Colonic mucosa (tissue), 4 donors: ENCODE measurements around the gene TCEA2. TPM values are rescaled to one million over a fixed set of nuclear protein-coding genes. Genes with fewer than 3 reads are reported as not detected.

Experiments used
- DNase-seq: peaks from one replicate; pipeline ENCODE4 v3.0.0-alpha.2; 2020
- H3K27ac ChIP-seq: fragments of 200-600 bp; one replicate; pipeline ENCODE4 v1.8.0; 2021
- H3K27me3 ChIP-seq: fragments of 200-600 bp; one replicate; pipeline ENCODE4 v1.8.0; 2021
- H3K36me3 ChIP-seq: fragments of 200-600 bp; one replicate; pipeline ENCODE4 v1.8.0; 2021
- H3K4me1 ChIP-seq: fragments of 200-600 bp; one replicate; pipeline ENCODE4 v1.8.0; 2021; ENCODE audit warnings: mild to moderate bottlenecking
- H3K4me3 ChIP-seq: fragments of 200-600 bp; one replicate; pipeline ENCODE4 v1.8.0; 2021
- H3K9ac ChIP-seq, 2 donors: one replicate each; pipeline ENCODE4 v1.7.0; 2013; ENCODE audit warnings: control low read depth in 2 of 2, low read depth in 2 of 2, low read length in 2 of 2
- H3K9me3 ChIP-seq: fragments of 200-600 bp; one replicate; pipeline ENCODE4 v1.8.0; 2021
- intact Hi-C: fragments of 100-400 bp; cut with DNase I; formaldehyde crosslinking; loops from one replicate; pipeline ENCODE4 v1.14.1; 2022
- total RNA-seq, 2 donors: library from RNA; stranded (reverse); fragmentation: NEBNext Ultra II Directional in 1 of 2; extraction: Animal tissue kit (Norgen Biotek cat#: 25700) in 1 of 2; gene quantifications; one replicate each; pipeline ENCODE4 v1.2.1, GENCODE V29; 2021
- TF ChIP-seq, protein P1 (sequence below): fragments of 200-600 bp; IDR thresholded peaks from one replicate; pipeline ENCODE4 v1.8.0; 2022; ENCODE audit warnings: antibody characterized with exemption, mild to moderate bottlenecking
- donor health status: healthy.
- donor health status: DM: no; HTN: no; CAD: no.
- donor health status: DM: no; HTN: no; CAD: no.

The TCEA2 gene
- total RNA-seq, 2 donors from 2014 or later, result 7.3 to 11.8 TPM

DNA sequence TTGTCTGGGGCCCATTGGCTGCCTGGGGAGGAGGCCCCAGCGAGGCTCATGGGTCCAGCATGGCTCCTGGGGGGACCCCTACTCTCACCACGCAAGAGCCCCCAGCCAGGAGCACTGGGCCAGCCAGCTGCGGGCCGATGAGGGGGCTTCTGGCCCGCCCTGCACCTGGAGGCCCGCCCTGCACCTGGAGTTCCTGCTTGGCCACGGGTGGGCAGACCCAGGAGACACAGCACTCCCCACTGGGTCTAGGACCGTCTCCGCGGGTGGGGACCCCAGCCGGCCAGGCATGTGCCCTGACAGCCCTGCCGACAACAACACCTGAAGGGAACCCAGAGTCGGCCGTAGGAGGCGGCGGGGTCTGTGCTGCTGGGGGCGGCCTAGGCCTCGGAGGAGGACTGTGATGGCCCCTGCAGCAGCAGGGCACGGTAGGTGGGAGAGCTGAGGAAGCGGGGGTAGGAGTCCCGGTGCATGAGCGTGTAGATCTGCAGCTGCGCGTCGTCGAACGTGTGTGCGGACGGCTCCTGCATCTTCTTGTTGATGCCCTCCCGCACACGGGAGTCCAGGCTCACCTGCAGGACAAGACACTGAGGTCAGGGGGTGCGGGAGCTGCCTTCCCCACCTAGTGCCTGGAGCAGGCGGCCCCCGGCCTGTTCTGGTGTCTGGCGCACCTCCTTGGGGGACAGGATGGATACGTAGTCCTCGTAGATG is 10.6 kb downstream of the TCEA2 start:
- Histone ChIP-seq H3K27ac (no peak overlapping the region), H3K4me3 (no peak overlapping the region), H3K27me3 (no peaks in the 10 kb centered on the region), H3K9me3 (no peaks in the 10 kb centered on the region), H3K4me1 (no peaks in the 10 kb centered on the region), H3K9ac (no peak overlapping the region), H3K36me3 (no peaks in the 10 kb centered on the region)
- intact Hi-C loops, result no loop called here
- TF ChIP-seq, protein P1, sequence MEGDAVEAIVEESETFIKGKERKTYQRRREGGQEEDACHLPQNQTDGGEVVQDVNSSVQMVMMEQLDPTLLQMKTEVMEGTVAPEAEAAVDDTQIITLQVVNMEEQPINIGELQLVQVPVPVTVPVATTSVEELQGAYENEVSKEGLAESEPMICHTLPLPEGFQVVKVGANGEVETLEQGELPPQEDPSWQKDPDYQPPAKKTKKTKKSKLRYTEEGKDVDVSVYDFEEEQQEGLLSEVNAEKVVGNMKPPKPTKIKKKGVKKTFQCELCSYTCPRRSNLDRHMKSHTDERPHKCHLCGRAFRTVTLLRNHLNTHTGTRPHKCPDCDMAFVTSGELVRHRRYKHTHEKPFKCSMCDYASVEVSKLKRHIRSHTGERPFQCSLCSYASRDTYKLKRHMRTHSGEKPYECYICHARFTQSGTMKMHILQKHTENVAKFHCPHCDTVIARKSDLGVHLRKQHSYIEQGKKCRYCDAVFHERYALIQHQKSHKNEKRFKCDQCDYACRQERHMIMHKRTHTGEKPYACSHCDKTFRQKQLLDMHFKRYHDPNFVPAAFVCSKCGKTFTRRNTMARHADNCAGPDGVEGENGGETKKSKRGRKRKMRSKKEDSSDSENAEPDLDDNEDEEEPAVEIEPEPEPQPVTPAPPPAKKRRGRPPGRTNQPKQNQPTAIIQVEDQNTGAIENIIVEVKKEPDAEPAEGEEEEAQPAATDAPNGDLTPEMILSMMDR, result no peak
- DNase-seq, result no peak

DNA sequence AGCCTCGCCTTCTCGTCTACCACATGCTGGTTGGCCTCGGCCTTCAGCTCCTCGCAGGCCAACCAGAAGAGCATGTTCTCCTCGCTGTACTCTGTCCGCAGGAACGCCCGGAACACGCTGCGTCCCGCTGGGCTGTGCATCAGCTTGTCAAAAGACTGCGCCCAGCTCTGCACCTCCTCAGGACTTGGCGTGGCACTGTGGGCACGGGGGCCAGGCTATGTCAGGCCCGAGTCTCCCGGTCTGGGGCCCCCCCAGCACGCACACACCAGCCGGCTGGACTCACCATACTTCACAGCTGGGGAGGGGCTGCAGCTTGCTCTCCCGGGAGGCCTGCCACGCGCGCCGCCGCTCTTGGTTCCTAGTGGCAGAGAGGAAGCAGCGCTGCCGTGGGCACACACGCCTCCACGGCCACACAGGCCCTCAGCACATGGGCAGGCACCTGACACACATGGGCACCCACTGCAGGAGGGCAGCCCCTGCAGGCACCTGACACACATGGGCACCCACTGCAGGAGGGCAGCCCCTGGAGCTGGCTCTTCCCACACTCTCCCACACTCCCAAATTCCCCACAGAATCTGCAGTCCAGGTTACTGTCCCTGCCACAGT is 11.3 kb downstream of the TCEA2 start:
- DNase-seq, result no peak
- Histone ChIP-seq H3K9ac (no peak overlapping the region), H3K27me3 (no peaks in the 10 kb centered on the region), H3K4me1 (no peaks in the 10 kb centered on the region), H3K4me3 (no peak overlapping the region), H3K27ac (no peak overlapping the region), H3K36me3 (no peaks in the 10 kb centered on the region), H3K9me3 (no peaks in the 10 kb centered on the region)
- TF ChIP-seq, protein P1, result no peak
- intact Hi-C loops, result no loop called here

DNA sequence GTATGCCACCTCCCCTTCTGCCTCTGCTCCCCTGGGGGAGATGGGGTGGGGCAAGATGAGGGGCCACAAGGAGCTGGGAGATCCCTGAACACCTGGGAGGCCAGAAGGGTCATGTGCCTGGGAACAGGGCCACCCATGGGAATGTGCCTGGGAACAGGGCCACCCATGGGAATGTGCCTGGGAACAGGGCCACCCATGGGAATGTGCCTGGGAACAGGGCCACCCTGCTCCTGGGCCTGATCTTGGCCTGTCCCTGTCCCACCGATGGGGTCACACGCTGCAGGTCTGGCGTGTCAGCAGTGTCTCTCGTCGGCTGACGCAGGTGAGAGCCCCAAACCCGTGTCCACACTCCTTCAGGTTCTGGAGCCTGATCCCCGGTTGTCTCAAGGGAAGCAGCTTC is 12.0 kb downstream of the TCEA2 start:
- Histone ChIP-seq H3K27me3 (no peaks in the 10 kb centered on the region), H3K9me3 (no peaks in the 10 kb centered on the region), H3K36me3 (no peaks in the 10 kb centered on the region), H3K27ac (no peak overlapping the region), H3K4me3 (no peak overlapping the region), H3K4me1 (no peaks in the 10 kb centered on the region), H3K9ac (no peak overlapping the region)
- no peak for DNase-seq
- TF ChIP-seq, protein P1, result no peak
- intact Hi-C loops, result no loop called here

DNA sequence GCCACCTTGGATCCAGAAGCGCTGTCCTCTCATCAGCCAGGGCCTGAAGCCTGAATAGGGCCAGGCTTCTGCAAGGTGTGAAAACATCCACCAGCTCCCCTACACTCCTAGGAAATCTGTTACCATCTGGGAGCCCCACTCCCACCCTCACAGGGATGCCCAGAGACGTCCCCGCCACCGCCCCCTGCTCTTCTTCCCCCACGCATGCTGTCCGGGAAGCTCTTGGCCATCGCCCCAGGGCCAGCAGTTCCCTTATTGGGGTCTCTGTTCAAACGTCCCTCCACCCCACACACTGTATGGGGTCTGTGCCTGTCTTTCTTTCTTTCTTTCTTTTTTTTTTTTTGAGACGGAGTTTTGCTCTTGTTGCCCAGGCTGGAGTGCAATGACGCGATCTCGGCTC is 12.6 kb downstream of the TCEA2 start:
- intact Hi-C loops, result no loop called here
- Histone ChIP-seq H3K27ac (no peak overlapping the region), H3K9ac (no peak overlapping the region), H3K9me3 (no peaks in the 10 kb centered on the region), H3K27me3 (no peaks in the 10 kb centered on the region), H3K36me3 (no peaks in the 10 kb centered on the region), H3K4me3 (no peak overlapping the region), H3K4me1 (no peaks in the 10 kb centered on the region)
- DNase-seq, result no peak
- TF ChIP-seq, protein P1, result no peak

DNA sequence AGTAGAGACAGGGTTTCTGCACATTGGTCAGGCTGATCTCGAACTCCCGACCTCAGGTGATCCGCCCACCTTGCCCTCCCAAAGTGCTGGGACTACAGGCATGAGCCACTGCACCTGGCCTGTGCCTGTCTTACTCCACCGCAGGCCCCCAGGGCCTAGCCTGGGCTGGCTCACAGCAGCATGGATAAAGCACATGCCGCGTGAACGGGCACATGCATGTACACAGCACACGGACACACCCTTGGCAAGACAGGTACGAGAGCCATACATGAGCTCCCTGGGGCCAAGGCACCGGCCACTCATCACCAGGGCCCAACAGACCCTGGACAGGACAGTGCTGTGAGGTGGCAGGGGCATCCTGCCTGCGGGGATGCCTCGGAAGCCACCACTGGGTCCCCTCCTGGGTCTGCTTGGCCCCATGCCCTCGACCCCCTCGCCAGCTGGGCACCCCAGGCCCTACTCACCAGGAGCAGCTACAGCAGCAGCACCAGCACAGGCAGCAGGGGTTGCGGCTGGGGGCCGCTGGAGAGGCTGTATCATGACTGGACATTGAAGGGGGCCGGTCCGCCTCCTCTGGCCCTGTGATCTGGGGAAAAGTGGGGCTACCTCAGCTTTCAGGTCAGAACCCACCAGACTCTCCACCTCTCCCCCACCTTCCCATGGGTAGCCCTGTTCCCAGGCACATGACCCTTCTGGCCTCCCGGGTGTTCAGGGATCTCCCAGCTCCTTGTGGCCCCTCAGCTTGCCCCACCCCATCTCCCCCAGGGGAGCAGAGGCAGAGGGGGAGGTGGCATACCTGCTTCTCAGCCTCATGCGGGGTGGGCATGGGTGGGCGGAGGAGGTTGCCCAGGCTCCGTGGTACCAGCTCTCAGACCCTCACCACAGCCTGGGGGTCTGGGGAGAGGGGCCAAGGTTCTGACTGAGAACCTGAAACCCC is 13.3 kb downstream of the TCEA2 start:
- Histone ChIP-seq H3K4me3 (peak overlapping the region; percentile 59), H3K27ac (peak overlapping the region; percentile 78), H3K4me1 (no peaks in the 10 kb centered on the region), H3K27me3 (no peaks in the 10 kb centered on the region), H3K9ac (no peak overlapping the region), H3K9me3 (no peaks in the 10 kb centered on the region), H3K36me3 (no peaks in the 10 kb centered on the region)
- intact Hi-C loops, result no loop called here
- no peak for DNase-seq
- TF ChIP-seq, protein P1, result no peak
